Retinal pigment epithelial cell (primary cell): Measurements from ENCODE around the gene ACBD6.

ENCODE experiments used
- DNase-seq: peaks from one replicate; pipeline ENCODE4 v3.0.0-alpha.2; 2010; ENCODE audit warnings: low read depth
- H3K4me3 ChIP-seq: 2 replicates; pipeline ENCODE4 v1.5.1; 2011; ENCODE audit warnings: mild to moderate bottlenecking, low read length, control low read depth, moderate library complexity
- CTCF ChIP-seq: conservative IDR thresholded peaks from 2 replicates; pipeline ENCODE4 v1.5.1; 2011; ENCODE audit warnings: low read depth, low read length, control low read depth, inconsistent platforms

Gene ACBD6

DNA sequence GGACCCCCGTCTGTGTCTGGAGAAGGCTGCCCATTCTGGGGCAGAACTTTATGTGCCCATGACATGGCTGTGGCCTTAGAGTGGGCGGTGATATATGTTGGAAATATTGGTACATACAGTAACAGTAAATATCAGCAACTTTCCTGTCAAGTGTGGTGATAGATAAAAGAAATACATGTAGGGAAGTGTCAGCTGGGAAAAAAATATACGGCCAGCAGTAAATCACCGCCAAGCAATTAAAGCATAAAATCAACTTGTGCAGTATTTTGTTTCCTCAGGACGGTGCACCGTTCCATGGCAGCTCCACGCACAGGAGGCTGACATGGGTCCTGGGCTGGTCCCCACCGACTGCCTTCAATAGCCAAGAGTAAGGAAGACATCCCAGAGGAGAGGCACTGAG lies 244.9 kb downstream of the ACBD6 start:
- TF ChIP-seq CTCF = no peak
- H3K4me3 ChIP-seq = no peak overlapping the region
- DNase-seq = no peak

GRCh38 chr1:180257028-180257386 lies 245.4 kb downstream of the ACBD6 start:
- DNase-seq = no peak
- TF ChIP-seq CTCF = no peak
- H3K4me3 ChIP-seq = no peak overlapping the region

DNA sequence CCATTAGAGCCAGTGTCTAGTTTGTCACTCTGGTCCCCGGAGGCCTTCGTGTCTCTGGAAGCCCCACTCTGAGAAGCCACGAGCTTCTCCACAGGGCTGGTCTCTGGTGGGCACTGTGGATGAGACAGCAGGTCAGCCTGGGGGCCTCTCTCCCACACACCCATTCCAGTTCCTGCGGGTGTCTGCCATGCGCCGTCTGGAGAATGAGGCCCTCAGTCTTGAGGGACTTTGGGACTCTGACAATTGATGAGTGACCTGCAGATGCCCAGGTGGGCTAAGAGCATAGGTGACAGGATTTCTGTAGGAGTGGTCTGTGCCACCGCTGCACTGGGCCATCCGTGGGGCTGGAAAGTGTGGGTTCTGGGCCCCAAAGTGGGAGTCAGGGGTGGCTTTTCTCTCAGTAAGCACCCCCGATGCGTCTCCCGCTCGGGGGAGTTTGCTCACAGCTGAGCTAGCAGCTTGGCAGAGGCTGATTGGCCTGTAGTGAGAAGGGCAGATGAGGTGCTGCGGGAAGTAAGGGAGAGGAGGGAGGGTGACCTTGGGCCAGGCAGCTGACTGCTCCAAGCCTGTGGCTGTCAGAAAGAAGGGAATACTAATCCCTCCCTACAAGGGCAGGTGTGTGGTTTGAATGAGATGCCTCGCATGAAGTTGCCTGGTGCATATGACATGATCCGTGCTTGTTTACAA lies 245.9 kb downstream of the ACBD6 start:
- no peak for DNase-seq
- no peak for TF ChIP-seq CTCF
- no peak overlapping the region for H3K4me3 ChIP-seq

DNA sequence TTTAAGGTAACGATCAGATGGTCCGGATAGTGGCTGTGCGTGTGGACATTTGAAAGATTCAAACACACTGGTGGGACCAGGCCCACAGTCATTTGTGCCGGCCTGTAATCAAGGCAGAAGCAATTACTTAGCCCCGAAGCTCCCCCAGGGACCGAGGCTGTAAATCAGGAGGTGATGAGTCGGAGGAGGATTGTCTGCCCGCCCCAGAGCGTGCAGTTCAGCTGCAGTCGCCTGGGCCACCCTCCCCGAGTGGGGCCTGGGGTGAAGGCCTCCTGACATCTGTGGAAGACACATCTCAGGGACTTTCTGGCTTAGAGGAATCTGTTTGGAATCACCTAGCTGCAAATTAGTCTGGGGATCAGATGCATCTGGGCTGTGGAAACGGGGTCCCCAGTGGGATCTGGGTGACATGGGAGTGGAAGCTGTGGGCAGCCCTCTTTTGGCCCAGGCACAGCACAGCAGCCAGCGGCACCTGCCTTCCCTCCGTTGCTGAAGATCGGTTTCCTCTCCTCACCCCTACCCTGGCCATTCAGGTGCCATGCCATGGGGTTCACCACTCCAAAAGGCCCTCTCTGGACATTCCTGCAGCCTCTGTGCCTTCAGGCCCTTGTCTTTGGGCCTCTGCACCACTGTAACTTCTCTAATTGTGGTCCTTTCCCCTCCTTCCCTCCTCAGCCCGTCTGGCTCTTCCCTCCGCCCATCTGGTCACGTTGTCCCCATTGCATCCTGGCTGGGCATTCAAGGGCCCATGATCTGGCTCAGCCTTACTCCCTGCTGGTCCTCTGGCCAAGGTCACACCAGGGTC lies 246.6 kb downstream of the ACBD6 start:
- DNase-seq = no peak
- TF ChIP-seq CTCF = no peak
- no peak overlapping the region for H3K4me3 ChIP-seq

DNA sequence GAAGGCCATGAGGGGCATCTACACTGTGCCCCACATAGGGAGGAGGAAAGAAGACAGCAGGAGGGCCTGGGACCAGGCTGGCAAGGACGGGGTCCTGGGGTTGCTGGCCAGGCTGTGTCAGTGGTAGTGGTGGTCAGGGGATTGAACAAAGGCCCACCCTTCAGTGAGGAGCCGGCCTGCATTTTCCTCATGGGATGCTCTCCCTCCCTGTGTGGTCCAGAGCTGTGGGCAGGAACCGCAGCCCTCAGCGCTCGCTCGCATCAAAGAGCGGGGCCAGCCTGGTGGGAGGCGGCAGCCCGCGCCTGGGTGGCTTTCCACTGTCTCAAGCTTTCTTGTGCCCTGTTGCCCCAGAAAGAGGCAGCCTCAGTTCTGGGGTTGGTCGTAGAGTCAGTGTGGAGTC lies 247.5 kb downstream of the ACBD6 start:
- DNase-seq = no peak
- TF ChIP-seq CTCF = no peak
- no peak overlapping the region for H3K4me3 ChIP-seq

GRCh38 chr1:180254496-180254819 lies 247.9 kb downstream of the ACBD6 start:
- H3K4me3 ChIP-seq = no peak overlapping the region
- no peak for DNase-seq
- no peak for TF ChIP-seq CTCF
